ENCODE data around the gene CD177.
A peak's percentile ranks its signal among the peaks of the same experiment; 100 is the strongest.
"Not testable (repeated sequence)": the region's sequence is repeated elsewhere in the genome, so short reads cannot be mapped to it uniquely, and the experiment has no call there.

The CD177 gene

DNA sequence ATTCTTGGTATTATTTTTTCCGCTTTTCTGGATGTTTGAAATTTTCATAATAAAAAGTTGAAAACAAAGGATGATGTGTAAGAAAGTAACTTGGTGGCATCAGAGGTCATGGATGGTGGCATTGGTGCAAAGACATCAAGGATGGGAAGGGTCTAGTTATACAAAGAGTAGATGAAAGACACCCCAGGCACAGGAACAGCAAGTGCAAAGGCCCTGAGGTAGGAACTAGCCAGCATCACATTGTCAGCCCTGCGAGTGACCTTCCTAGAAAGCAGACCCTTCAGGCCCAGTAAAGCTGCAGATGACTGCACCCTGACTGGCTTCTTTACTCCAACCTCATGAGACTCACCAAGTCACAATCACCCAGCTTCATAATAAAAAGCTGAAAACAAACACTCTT, 17.0 kb upstream of the CD177 start:
- not testable (repeated sequence) for DNase-seq

DNA sequence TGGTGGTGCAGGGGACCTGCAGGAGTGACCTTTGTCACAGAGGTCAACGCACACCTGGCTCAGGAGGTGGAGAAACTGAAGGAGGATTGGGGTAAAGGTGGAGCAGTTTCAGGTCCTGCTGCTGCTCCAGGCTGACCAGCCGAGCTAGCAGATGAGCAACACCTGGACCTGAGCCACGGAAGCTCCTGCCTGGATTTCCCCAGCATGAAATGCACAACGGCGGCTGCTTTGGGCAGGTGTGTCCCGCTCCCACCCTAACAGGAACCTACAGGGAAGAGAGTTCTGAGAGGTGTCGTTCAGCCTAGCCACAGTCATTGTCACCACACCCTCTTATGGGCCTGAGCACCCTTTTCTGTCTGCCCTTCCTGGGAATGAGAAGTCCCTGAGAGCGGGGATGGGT, 15.7 kb upstream of the CD177 start:
- DNase-seq: no peak

DNA sequence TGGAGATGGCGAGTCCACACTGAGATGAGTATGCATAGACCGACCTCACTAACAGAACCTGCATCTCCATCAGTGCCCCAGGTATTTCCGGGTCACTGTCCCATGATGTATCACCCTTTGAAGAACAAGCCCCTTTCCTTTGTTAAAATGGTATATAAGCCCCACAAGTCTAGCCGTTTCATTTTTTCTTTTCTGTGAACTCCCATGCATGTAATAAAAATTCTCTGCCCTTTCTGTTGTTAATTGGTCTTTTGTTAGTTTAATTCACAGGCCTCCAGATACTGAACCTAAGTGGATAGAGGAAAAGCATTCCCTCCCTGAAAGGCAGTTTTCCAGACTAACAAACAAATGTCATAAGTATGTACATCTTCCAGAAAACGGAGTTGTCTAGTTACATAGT, 15.0 kb upstream of the CD177 start:
- DNase-seq: no peak

DNA sequence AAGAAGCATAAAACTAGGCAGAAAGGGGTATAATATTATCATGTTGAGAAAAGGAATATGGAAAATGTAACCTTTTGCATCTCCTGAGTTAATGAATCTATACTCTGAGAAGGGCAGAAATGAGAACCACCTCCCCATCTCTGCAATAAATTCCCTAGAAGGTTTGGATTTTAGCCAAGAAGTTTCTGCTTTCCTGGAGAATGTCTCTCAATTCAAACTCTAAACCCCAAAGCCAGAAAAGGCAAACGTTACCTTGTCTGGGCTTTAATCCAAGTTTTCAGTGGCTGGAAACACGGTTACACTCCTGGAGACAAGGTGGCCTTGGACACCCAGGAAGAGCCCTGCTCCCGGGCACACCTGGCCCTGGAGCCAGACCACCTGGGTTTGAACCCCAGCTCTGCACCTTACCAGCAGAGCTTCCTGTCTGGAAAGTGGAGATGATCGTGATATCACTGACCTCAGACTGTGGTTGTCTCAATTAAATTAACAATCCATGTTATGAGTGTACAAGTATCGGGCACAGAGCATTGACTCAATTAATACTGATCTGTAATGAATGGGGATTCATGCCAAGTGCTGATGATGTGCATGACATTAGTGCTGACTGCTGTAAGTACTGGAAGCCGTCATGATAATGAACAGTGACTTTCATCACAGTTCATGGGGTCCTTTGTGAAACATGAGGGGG, 14.1 kb upstream of the CD177 start:
- DNase-seq: not testable (repeated sequence)

DNA sequence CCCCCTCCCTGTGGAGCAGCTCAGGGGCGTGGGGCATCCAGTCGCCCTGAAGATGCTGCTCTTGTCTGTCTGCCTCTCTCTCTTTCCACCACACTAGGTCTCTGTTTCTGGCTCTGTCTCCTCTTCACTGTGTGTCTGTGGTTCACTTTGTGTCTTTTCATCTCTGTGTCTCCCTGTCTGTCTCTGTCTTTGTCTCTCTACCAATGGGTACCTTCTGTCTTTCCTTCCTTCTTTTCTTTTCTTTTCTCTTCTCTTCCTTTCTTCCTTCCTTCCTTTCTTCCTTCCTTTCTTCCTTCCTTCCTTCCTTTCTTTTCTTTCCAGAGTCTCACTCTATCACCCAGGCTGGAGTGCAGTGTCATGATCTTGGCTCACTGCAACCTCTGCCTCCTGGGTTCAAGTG, 13.4 kb upstream of the CD177 start:
- DNase-seq: not testable (repeated sequence)

DNA sequence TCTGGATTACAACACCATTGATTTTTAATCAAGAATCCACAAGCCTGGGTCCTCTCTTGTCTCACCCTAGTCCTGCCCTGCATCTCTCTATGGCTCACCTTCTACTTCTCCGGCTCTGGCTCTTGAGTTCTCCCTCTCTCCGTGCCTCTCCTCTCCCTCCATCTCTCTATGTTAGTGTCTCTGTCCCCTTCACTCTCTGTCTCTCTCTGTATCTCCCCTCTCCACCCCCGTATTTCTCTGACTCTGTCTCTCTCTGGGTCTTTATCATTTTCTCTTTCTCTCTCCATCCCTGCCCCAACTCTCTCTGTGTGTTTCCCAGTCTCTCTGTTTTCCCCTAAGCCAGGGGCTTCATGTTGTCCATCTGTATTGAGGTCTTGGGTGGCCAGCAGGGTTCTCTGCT, 12.4 kb upstream of the CD177 start:
- DNase-seq: not testable (repeated sequence)

DNA sequence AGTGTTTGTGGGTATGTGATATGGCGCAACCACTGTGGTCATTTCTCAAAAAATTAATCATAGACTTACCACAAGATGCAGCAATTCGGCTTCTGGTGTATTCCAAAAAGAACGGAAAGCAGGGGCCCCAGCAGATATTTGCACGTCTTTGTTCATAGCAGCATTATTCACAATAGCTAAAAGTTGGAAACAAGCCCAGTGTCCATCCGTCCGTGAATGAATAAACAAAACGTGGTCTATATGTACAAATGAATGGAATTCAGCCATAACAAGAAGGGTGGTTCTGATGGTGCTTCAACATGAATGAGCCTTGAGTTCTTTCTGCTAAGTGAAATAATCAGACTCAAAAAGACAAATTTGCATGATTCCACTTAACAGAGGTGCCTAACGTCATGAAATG, 11.4 kb upstream of the CD177 start:
- not testable (repeated sequence) for DNase-seq

DNA sequence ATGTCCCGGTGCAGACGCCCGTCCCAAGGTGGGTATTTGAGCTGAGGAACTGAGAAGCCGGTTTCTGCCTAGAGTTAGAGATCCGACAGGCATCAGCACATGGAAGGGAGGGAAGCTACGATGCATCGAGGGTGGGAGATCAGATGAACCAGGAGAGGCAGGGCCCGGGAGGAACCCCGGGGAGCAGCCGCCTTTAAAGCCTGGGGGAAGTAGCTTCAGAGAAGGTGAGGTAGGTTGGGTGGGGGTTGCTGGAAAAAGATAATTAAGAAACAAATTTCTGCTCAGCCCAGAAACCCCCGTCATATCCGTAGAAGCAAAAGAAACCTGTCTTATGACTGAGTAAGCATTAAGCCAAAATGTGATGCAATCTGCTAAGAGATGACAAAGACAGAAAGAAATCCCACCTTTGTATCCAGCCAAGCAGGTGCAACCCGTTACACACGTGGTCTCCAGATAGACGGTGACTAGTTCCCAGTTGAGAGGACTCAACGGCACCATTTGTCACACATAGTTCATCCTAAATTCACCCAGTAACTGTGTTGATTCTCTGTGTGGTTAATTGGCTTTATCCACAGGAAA, 9.1 kb upstream of the CD177 start:
- DNase-seq: not testable (repeated sequence)

DNA sequence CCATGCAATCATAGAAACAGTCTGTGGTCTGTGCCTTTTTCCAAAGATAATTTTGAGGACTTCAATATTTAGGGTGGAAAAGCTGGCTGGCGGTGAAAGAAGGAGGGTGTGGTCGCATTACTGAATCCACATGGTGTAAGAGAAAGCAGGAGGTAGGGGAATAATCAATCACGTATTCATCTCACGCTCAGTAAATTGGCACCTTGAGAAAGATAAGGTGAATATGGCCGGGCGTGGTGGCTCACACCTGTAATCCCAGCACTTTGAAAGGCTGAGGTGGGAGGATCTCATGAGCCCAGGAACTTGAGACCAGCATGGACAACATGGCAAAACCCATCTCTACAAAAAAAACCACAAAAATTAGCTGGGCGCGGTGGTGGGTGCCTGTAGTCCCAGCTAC, 3.7 kb upstream of the CD177 start:
- not testable (repeated sequence) for DNase-seq

DNA sequence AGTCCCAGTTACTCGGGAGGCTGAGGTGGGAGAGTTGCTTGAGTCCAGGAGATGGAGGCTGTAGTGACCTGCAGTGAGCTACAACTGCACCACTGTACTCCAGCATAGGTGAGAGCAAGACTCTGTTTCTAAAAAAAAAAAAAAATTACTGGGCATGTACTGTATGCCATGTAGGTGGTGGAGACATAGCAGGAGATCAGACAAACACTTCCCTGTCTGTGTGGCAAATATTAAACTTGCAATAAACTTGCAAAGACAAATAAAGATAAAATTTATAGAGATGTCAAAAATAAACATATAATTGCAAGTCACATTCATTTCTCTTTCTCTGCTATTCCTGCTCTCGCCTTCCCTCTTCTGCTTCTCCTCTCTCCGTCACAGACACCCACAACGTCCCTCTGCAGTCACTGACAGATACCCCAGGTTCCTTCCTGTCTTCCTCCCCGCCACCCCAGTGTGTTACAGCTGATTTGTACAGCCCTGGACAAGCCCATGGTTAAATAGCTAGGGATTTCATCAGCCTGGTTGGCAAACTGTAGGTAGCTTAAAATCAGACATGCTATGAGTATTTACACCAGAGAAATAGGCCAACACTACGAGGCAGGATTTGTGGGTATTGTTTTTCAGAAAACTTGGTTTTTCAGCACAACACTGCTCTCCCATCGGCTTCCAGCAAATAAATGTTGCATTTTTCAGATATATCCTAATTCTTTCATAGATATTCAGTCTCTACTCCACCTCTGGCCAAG, 1.3 kb upstream of the CD177 start:
- peak in 1 of 2 donors; percentile 18 for DNase-seq

DNA sequence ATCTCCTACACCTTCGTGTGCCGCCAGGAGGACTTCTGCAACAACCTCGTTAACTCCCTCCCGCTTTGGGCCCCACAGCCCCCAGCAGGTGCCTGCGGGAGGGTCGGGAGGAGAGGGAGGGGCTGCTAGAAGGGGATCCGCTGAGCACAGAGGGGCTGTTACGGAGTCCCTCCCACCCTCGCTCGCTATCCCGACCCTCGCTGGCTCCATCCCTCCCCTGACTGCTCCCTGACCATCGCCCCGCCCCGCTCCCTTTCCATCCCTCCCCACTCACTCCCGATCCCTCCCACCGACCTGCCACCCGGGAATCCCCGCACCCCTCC, 780 bp downstream of the CD177 start:
- DNase-seq: no peak

DNA sequence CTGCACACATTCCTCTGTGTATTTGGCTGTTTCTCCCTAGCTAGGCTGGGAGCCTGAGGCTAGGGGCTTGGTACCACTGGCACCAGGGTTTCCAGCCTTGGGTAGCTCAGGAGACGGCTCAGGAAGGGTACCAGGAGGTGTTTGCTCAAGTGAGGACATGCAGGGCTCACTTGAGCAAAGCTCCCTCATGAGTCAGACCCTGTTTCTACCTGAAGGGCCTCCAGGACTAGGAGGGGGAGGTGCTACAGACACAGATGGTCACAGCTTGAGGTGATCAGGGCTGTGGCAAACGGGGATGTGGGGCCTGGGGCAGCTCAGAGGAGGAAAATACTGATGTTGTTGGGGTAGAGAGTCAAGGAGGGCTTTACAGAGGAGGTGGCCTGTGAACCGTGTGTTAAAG, 3.3 kb downstream of the CD177 start:
- not testable (repeated sequence) for DNase-seq

DNA sequence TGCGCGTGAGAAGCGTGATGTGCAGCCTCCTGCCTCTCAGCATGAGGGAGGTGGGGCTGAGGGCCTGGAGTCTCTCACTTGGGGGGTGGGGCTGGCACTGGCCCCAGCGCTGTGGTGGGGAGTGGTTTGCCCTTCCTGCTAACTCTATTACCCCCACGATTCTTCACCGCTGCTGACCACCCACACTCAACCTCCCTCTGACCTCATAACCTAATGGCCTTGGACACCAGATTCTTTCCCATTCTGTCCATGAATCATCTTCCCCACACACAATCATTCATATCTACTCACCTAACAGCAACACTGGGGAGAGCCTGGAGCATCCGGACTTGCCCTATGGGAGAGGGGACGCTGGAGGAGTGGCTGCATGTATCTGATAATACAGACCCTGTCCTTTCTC, 8.7 kb downstream of the CD177 start:
- DNase-seq: no peak

DNA sequence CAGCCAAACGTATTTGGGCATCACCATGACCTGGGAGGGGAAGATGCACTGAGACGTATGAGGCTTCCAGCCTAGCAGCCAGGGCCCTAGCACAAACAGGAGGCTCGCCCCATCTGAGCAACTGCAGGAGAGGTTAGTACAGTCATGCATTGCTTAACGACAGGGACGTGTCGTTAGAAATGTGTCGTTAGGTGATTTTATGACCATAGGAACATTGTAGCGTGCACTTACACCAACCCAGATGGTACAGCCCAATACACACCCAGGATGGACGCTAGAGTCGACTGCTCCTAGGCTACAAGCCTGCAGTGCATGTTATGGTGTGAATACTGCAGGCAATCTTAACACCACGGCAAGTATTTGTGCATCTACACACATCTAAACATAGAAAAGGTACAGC, 9.3 kb downstream of the CD177 start:
- DNase-seq: no peak

DNA sequence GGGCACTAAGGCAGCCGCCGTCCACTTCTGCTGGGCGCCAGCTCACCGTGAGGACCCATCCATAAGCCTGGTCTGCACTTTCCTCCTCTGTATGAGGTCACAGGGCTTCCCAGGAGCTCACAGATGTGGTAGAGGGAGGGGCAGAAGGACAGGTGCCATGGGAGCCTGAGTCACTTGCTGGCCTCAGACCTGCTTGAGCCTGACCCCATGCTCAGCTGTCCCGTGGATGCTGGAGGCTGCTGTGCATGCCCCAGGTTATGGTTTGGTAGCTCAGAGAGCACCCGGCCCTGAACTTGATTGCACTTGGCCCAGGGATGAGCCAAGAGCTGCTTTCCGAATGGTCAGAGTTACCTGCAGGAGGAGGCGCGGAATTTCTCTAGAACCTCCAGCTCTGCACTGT, 12.2 kb downstream of the CD177 start:
- not testable (repeated sequence) for DNase-seq

DNA sequence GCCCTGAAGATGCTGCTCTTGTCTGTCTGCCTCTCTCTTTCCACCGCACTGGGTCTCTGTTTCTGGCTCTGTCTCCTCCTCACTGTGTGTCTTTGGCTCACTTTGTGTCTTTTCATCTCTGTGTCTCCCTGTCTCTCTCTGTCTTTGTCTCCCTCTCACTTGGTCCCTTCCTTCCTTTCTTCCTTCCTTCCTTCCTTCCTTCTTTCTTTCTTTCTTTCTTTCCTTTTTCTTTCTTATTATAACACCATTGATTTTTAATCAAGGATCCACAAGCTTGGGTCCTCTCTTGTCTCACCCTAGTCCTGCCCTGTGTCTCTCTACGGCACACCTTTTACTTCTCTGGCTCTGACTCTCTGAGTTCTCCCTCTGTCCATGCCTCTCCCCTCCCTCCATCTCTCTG, 14.3 kb downstream of the CD177 start:
- DNase-seq: no peak

DNA sequence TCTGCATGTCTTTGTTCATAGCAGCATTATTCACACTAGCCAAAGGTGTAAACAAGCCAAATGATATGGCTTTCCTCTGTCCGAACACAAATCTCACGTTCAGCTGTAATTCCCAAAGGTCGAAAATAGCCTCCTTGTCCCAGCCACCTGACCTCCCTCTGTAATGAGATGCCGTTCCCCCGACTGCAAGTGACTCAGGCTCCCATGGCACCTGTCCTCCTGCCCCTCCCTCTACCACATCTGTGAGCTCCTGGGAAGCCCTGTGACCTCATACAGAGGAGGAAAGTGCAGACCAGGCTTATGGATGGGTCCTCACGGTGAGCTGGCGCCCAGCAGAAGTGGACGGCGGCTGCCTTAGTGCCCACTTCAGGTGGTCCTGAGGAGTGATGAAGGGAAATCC, 15.4 kb downstream of the CD177 start:
- not testable (repeated sequence) for DNase-seq

DNA sequence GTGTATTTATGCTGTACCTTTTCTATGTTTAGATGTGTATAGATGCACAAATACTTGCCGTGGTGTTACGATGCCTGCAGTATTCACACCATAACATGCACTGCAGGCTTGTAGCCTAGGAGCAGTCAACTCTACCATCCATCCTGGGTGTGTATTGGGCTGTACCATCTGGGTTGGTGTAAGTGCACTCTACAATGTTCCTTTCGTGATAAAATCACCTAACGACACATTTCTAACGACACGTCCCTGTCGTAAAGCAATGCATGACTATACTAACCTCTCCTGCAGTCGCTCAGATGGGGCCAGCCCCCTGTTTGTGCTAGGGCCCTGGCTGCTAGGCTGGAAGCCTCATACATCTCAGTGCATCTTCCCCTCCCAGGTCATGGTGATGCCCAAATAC, 18.4 kb downstream of the CD177 start:
- DNase-seq: no peak

DNA sequence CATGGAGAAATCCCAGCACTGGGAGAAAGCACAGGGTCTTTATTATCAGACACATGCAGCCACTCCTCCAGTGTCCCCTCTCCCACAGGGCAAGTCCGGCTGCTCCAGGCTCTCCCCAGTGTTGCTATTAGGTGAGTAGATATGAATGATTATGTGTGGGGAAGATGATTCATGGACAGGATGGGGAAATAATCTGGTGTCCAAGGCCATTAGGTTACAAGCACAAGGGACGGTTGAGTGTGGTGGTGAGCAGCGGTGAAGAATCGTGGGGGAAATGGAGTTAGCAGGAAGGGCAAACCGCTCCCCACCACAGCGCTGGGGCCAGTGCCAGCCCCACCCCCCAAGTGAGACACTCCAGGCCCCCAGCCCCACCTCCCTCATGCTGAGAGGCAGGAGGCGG, 19.0 kb downstream of the CD177 start:
- DNase-seq: no peak

DNA sequence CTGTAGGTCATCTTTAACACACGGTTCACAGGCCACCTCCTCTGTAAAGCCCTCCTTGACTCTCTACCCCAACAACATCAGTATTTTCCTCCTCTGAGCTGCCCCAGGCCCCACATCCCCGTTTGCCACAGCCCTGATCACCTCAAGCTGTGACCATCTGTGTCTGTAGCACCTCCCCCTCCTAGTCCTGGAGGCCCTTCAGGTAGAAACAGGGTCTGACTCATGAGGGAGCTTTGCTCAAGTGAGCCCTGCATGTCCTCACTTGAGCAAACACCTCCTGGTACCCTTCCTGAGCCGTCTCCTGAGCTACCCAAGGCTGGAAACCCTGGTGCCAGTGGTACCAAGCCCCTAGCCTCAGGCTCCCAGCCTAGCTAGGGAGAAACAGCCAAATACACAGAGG, 24.1 kb downstream of the CD177 start:
- not testable (repeated sequence) for DNase-seq

DNA sequence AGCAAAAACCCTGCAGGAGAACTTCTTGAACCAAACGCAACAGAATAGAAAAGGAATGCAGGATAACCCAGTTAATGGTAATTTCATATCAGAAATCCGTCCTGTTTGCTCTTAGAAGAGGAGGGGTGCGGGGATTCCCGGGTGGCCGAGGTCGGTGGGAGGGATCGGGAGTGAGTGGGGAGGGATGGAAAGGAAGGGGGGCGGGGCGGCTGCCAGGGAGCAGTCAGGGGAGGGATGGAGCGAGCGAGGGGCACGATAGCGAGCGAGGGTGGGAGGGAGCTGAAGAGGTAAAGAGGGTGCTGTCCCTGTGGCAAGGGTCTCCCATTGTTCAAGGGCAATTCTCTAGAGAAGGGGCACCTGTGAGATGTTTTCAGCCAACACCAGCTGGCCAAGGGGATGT, 26.5 kb downstream of the CD177 start:
- DNase-seq: no peak

DNA sequence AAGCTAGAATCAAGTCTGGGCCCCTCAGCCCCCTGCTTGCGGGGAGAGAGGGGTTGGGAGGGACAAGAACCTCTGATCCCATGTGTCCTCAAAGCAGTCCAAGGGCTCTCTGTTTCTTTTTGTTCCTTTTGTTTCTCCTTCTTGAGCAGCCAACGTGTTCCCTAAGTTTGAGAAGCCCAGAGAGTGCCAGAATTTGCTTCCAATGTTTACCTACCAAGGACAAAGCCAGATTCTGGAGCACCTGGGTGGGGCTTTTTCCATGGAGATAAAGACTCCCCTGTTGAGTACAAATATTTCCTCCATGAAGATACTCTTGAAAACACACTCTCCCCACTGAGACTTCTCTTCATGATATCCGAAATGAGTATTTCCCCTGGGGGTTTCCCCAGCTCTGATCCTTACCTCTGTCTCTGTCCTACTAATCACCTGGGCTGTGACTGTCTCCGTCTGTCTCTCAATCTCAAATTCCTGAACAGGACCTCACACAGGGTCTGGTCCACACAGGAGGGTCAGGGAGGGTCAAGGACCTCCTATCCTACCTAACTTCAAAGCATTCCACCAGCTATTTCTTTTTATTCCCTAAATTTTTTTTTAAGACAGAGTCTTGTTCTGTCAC, 27.4 kb downstream of the CD177 start:
- no peak for DNase-seq

DNA sequence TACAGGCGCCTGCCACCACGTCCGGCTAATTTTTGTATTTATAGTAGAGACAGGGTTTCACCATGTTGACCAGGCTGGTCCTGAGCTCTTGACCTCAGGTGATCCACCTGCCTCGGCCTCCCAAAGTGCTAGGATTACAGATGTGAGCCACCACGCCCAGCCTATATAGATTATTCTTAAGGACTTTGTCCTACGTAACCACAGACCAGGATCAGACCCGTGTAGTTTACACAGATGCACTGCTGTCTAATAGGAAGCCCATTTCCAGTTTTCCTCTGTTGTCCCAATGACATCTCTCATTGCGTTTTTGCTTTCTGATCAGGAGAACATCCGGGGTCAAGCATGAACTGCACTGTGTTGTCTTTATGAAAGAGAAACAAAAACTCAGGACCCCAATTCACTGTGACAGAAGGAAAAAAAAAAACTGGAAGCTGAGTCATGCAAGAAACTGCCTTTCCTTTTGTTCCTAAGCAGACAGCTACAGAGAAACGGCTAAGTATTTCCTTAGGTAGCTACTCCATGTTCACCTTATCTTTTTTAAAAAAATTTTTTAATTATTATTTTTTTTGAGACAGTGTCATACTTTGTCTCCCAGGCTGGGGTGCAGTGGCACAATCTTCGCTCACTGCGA, 29.2 kb downstream of the CD177 start:
- DNase-seq: peak in 1 of 2 donors; percentile 13

DNA sequence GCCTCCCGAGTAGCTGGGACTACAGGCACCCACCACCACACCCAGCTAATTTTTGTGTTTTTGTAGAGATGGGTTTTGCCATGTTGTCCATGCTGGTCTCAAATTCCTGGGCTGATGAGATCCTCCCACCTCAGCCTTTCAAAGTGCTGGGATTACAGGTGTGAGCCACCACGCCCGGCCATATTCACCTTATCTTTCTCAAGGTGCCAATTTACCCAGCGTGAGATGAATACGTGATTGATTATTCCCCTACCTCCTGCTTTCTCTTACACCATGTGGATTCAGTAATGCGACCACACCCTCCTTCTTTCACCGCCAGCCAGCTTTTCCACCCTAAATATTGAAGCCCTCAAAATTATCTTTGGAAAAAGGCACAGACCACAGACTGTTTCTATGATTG, 29.8 kb downstream of the CD177 start:
- DNase-seq: not testable (repeated sequence)

Measured in bone marrow (tissue), 2 donors.